ENCODE results near the gene XYLT1. TPM values are rescaled to one million over a fixed set of nuclear protein-coding genes. Genes with fewer than 3 reads are reported as not detected.

The XYLT1 gene
- polyA plus RNA-seq, 1 donor, result 9.9 TPM

GRCh38 chr16:17125671-17126070 lies 345.1 kb downstream of the XYLT1 start:
- Histone ChIP-seq H3K27me3 (ENCODE audit: control insufficient read depth, insufficient read depth, low read length) (no peaks in the 10 kb centered on the region), H3K36me3 (ENCODE audit: control insufficient read depth, insufficient read depth, low read length) (peaks cover 30% of the 10 kb centered on the region), H3K4me1 (ENCODE audit: control insufficient read depth, insufficient read depth, low read length) (no peaks in the 10 kb centered on the region), H3K27ac (ENCODE audit: low read length) (no peak overlapping the region), H3K9me3 (ENCODE audit: control insufficient read depth, low read depth, low read length) (no peaks in the 10 kb centered on the region), H3K4me3 (ENCODE audit: low read length) (no peak overlapping the region)
- DNase-seq, result no peak

GRCh38 chr16:17117906-17118577 lies 352.7 kb downstream of the XYLT1 start:
- no peak overlapping the region for H3K4me3 ChIP-seq (ENCODE audit: low read length)
- WGBS (ENCODE audit: insufficient coverage, low lambda C conversion rate), result no CpG with 5 or more reads among the region's 5 CpGs
- no peaks in the 10 kb centered on the region for H3K27me3 ChIP-seq (ENCODE audit: control insufficient read depth, insufficient read depth, low read length)
- H3K36me3 ChIP-seq (ENCODE audit: control insufficient read depth, insufficient read depth, low read length), result peaks cover 10% of the 10 kb centered on the region
- H3K4me1 ChIP-seq (ENCODE audit: control insufficient read depth, insufficient read depth, low read length), result no peaks in the 10 kb centered on the region
- no peaks in the 10 kb centered on the region for H3K9me3 ChIP-seq (ENCODE audit: control insufficient read depth, low read depth, low read length)
- no peak for DNase-seq
- no peak overlapping the region for H3K27ac ChIP-seq (ENCODE audit: low read length)

GRCh38 chr16:17116595-17117322 lies 354.0 kb downstream of the XYLT1 start:
- H3K36me3 ChIP-seq (ENCODE audit: control insufficient read depth, insufficient read depth, low read length), result peaks cover 10% of the 10 kb centered on the region
- DNase-seq, result no peak
- H3K4me3 ChIP-seq (ENCODE audit: low read length), result no peak overlapping the region
- no peak overlapping the region for H3K27ac ChIP-seq (ENCODE audit: low read length)
- no peaks in the 10 kb centered on the region for H3K9me3 ChIP-seq (ENCODE audit: control insufficient read depth, low read depth, low read length)
- no peaks in the 10 kb centered on the region for H3K4me1 ChIP-seq (ENCODE audit: control insufficient read depth, insufficient read depth, low read length)
- H3K27me3 ChIP-seq (ENCODE audit: control insufficient read depth, insufficient read depth, low read length), result no peaks in the 10 kb centered on the region
- 79% methylated on average over 2 of the region's 4 CpGs for WGBS (ENCODE audit: insufficient coverage, low lambda C conversion rate)

- Histone ChIP-seq H3K9me3 (ENCODE audit: control insufficient read depth, low read depth, low read length) (no peaks in the 10 kb centered on the region), H3K4me1 (ENCODE audit: control insufficient read depth, insufficient read depth, low read length) (no peaks in the 10 kb centered on the region), H3K4me3 (ENCODE audit: low read length) (no peak overlapping the region), H3K27me3 (ENCODE audit: control insufficient read depth, insufficient read depth, low read length) (no peaks in the 10 kb centered on the region), H3K36me3 (ENCODE audit: control insufficient read depth, insufficient read depth, low read length) (peaks cover 9% of the 10 kb centered on the region), H3K27ac (ENCODE audit: low read length) (no peak overlapping the region)
- no peak for DNase-seq
Measured at GRCh38 chr16:17109413-17109812, 361.3 kb downstream of the XYLT1 start.

GRCh38 chr16:17108596-17108995 lies 362.2 kb downstream of the XYLT1 start:
- WGBS (ENCODE audit: insufficient coverage, low lambda C conversion rate), result no CpG with 5 or more reads among the region's 17 CpGs
- Histone ChIP-seq H3K27me3 (ENCODE audit: control insufficient read depth, insufficient read depth, low read length) (no peaks in the 10 kb centered on the region), H3K9me3 (ENCODE audit: control insufficient read depth, low read depth, low read length) (no peaks in the 10 kb centered on the region), H3K27ac (ENCODE audit: low read length) (no peak overlapping the region), H3K36me3 (ENCODE audit: control insufficient read depth, insufficient read depth, low read length) (peaks cover 9% of the 10 kb centered on the region), H3K4me1 (ENCODE audit: control insufficient read depth, insufficient read depth, low read length) (no peaks in the 10 kb centered on the region), H3K4me3 (ENCODE audit: low read length) (no peak overlapping the region)
- DNase-seq, result no peak

GRCh38 chr16:17107450-17107849 lies 363.3 kb downstream of the XYLT1 start:
- no peak for DNase-seq
- H3K4me3 ChIP-seq (ENCODE audit: low read length), result no peak overlapping the region
- 100% methylated on average over 3 of the region's 8 CpGs for WGBS (ENCODE audit: insufficient coverage, low lambda C conversion rate)
- H3K27ac ChIP-seq (ENCODE audit: low read length), result no peak overlapping the region
- H3K4me1 ChIP-seq (ENCODE audit: control insufficient read depth, insufficient read depth, low read length), result no peaks in the 10 kb centered on the region
- peaks cover 9% of the 10 kb centered on the region for H3K36me3 ChIP-seq (ENCODE audit: control insufficient read depth, insufficient read depth, low read length)
- H3K27me3 ChIP-seq (ENCODE audit: control insufficient read depth, insufficient read depth, low read length), result no peaks in the 10 kb centered on the region
- H3K9me3 ChIP-seq (ENCODE audit: control insufficient read depth, low read depth, low read length), result no peaks in the 10 kb centered on the region

- no peaks in the 10 kb centered on the region for H3K4me1 ChIP-seq (ENCODE audit: control insufficient read depth, insufficient read depth, low read length)
- H3K9me3 ChIP-seq (ENCODE audit: control insufficient read depth, low read depth, low read length), result no peaks in the 10 kb centered on the region
- H3K36me3 ChIP-seq (ENCODE audit: control insufficient read depth, insufficient read depth, low read length), result peaks cover 9% of the 10 kb centered on the region
- DNase-seq, result no peak
- no peak overlapping the region for H3K4me3 ChIP-seq (ENCODE audit: low read length)
- no CpG with 5 or more reads among the region's 14 CpGs for WGBS (ENCODE audit: insufficient coverage, low lambda C conversion rate)
- no peaks in the 10 kb centered on the region for H3K27me3 ChIP-seq (ENCODE audit: control insufficient read depth, insufficient read depth, low read length)
- H3K27ac ChIP-seq (ENCODE audit: low read length), result no peak overlapping the region
Measured at GRCh38 chr16:17106243-17106791, 364.4 kb downstream of the XYLT1 start.

- no peaks in the 10 kb centered on the region for H3K4me1 ChIP-seq (ENCODE audit: control insufficient read depth, insufficient read depth, low read length)
- no peaks in the 10 kb centered on the region for H3K9me3 ChIP-seq (ENCODE audit: control insufficient read depth, low read depth, low read length)
- 100% methylated on average over 1 of the region's 10 CpGs for WGBS (ENCODE audit: insufficient coverage, low lambda C conversion rate)
- H3K36me3 ChIP-seq (ENCODE audit: control insufficient read depth, insufficient read depth, low read length), result peaks cover 9% of the 10 kb centered on the region
- H3K4me3 ChIP-seq (ENCODE audit: low read length), result no peak overlapping the region
- no peaks in the 10 kb centered on the region for H3K27me3 ChIP-seq (ENCODE audit: control insufficient read depth, insufficient read depth, low read length)
- H3K27ac ChIP-seq (ENCODE audit: low read length), result no peak overlapping the region
- no peak for DNase-seq
Measured at GRCh38 chr16:17105239-17105797, 365.4 kb downstream of the XYLT1 start.

- 79% methylated on average over 3 of the region's 5 CpGs for WGBS (ENCODE audit: insufficient coverage, low lambda C conversion rate)
- H3K27me3 ChIP-seq (ENCODE audit: control insufficient read depth, insufficient read depth, low read length), result no peaks in the 10 kb centered on the region
- no peak overlapping the region for H3K4me3 ChIP-seq (ENCODE audit: low read length)
- H3K27ac ChIP-seq (ENCODE audit: low read length), result no peak overlapping the region
- H3K4me1 ChIP-seq (ENCODE audit: control insufficient read depth, insufficient read depth, low read length), result no peaks in the 10 kb centered on the region
- DNase-seq, result no peak
- H3K36me3 ChIP-seq (ENCODE audit: control insufficient read depth, insufficient read depth, low read length), result peaks cover 9% of the 10 kb centered on the region
- no peaks in the 10 kb centered on the region for H3K9me3 ChIP-seq (ENCODE audit: control insufficient read depth, low read depth, low read length)
Measured at GRCh38 chr16:17104654-17105053, 366.1 kb downstream of the XYLT1 start.

GRCh38 chr16:17103216-17103615 lies 367.5 kb downstream of the XYLT1 start:
- peaks cover 3% of the 10 kb centered on the region for H3K36me3 ChIP-seq (ENCODE audit: control insufficient read depth, insufficient read depth, low read length)
- 86% methylated on average over 1 of the region's 3 CpGs for WGBS (ENCODE audit: insufficient coverage, low lambda C conversion rate)
- H3K27ac ChIP-seq (ENCODE audit: low read length), result no peak overlapping the region
- H3K27me3 ChIP-seq (ENCODE audit: control insufficient read depth, insufficient read depth, low read length), result no peaks in the 10 kb centered on the region
- H3K9me3 ChIP-seq (ENCODE audit: control insufficient read depth, low read depth, low read length), result no peaks in the 10 kb centered on the region
- H3K4me1 ChIP-seq (ENCODE audit: control insufficient read depth, insufficient read depth, low read length), result no peaks in the 10 kb centered on the region
- no peak for DNase-seq
- no peak overlapping the region for H3K4me3 ChIP-seq (ENCODE audit: low read length)
